Measurements from ENCODE around the gene AAR2. TPM values are rescaled to one million over a fixed set of nuclear protein-coding genes. Genes with fewer than 3 reads are reported as not detected.

Gene AAR2
- polyA plus RNA-seq (2013, experiment 1 of 2; ENCODE audit: insufficient read length), result 26.2 TPM
- polyA plus RNA-seq (2013, experiment 2 of 2; ENCODE audit: insufficient read length), result 27.2 TPM

- peak; percentile 81 for DNase-seq
Observed at GRCh38 chr20:36235892-36236785, at the start of gene AAR2. AAR2 (plus strand) TSS chr20:36236478; CDS start chr20:36239869, 3,391 bp downstream.

GRCh38 chr20:36193977-36194712, 42.1 kb upstream of the AAR2 start:
- DNase-seq, result no peak

GRCh38 chr20:36196676-36197075, 39.6 kb upstream of the AAR2 start:
- no peak for DNase-seq

- DNase-seq, result no peak
Observed at GRCh38 chr20:36197271-36197670, 39.0 kb upstream of the AAR2 start.

GRCh38 chr20:36199345-36200257, 36.7 kb upstream of the AAR2 start:
- peak; percentile 71 for DNase-seq

- DNase-seq, result no peak
Observed at GRCh38 chr20:36200451-36200850, 35.8 kb upstream of the AAR2 start.

GRCh38 chr20:36201198-36201597, 35.1 kb upstream of the AAR2 start:
- DNase-seq, result no peak

GRCh38 chr20:36202891-36203338, 33.4 kb upstream of the AAR2 start:
- DNase-seq, result peak; percentile 50

GRCh38 chr20:36203861-36204260, 32.4 kb upstream of the AAR2 start:
- DNase-seq, result no peak

GRCh38 chr20:36205026-36205425, 31.3 kb upstream of the AAR2 start:
- no peak for DNase-seq

GRCh38 chr20:36206068-36206467, 30.2 kb upstream of the AAR2 start:
- no peak for DNase-seq

GRCh38 chr20:36206641-36207040, 29.6 kb upstream of the AAR2 start:
- no peak for DNase-seq

GRCh38 chr20:36207602-36208001, 28.7 kb upstream of the AAR2 start:
- DNase-seq, result no peak

- DNase-seq, result no peak
Observed at GRCh38 chr20:36208257-36208656, 28.0 kb upstream of the AAR2 start.

- no peak for DNase-seq
Observed at GRCh38 chr20:36210436-36211021, 25.7 kb upstream of the AAR2 start.

- DNase-seq, result no peak
Observed at GRCh38 chr20:36213362-36213761, 22.9 kb upstream of the AAR2 start.

GRCh38 chr20:36214684-36215256, 21.5 kb upstream of the AAR2 start:
- DNase-seq, result peak; percentile 33

GRCh38 chr20:36215778-36216177, 20.5 kb upstream of the AAR2 start:
- DNase-seq, result no peak

GRCh38 chr20:36216314-36217025, 19.8 kb upstream of the AAR2 start:
- DNase-seq, result no peak

- no peak for DNase-seq
Observed at GRCh38 chr20:36217226-36217625, 19.1 kb upstream of the AAR2 start.

Measured in fibroblast of skin of scalp (primary cell).